ENCODE results near the gene SIRPA. TPM values are rescaled to one million over a fixed set of nuclear protein-coding genes. Genes with fewer than 3 reads are reported as not detected.

The SIRPA gene
- total RNA-seq, 1 donor from 2014 or later: 18.1 TPM

GRCh38 chr20:1867495-1868260, 27.5 kb upstream of the SIRPA start:
- intact Hi-C loops (cut with micrococcal nuclease): no loop called here
- DNase-seq: no peak
- ATAC-seq: no peak

DNA sequence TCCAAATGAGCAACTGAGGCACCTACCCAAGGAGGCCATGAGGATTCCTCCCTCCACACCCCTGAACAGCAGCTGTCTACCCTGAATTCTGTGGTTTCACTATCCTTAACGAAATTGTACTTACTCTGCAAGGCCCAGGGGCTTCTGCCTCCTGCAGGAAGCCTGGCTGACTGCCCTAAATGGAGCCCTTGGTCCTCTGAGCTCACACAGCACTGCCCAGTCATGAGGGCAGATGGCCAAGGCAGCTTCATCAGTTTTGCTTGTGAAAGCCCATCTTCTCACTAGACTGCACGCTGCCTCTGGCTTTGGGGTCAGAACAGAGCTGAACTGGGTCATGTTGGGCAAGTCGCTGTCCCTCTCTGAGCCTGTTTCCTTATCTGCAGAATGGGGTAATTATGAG, 26.4 kb upstream of the SIRPA start:
- intact Hi-C loops (cut with micrococcal nuclease): no loop called here
- ATAC-seq (no peak), DNase-seq (no peak)

DNA sequence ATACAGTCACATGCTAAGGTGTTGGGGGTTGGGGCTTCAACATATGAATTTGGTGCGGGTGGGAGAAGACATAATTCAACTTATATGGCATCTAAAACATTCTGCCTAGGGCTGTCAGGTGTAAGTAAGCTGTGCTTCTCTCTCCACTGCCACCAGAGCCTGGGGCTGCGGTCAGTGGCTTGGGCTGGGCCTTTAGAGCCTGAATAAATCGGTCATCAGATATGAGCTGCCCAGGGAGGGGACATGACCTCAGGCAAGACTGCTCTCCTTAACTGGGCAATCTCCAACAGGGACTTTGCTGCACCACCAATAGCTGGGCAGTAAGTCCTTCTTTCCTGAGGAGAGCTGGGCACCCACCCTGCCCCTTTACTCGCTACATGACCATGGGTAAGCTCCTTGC, 24.9 kb upstream of the SIRPA start:
- intact Hi-C loops (cut with micrococcal nuclease): no loop called here
- ATAC-seq (no peak), DNase-seq (no peak)

- intact Hi-C loops (cut with micrococcal nuclease): no loop called here
- DNase-seq: no peak
- no peak for ATAC-seq
These were observed 24.2 kb upstream of the SIRPA start for GRCh38 chr20:1870792-1871550.

- intact Hi-C loops (cut with micrococcal nuclease): no loop called here
- DNase-seq (no peak), ATAC-seq (no peak)
These were observed 23.3 kb upstream of the SIRPA start for GRCh38 chr20:1871807-1872458.

DNA sequence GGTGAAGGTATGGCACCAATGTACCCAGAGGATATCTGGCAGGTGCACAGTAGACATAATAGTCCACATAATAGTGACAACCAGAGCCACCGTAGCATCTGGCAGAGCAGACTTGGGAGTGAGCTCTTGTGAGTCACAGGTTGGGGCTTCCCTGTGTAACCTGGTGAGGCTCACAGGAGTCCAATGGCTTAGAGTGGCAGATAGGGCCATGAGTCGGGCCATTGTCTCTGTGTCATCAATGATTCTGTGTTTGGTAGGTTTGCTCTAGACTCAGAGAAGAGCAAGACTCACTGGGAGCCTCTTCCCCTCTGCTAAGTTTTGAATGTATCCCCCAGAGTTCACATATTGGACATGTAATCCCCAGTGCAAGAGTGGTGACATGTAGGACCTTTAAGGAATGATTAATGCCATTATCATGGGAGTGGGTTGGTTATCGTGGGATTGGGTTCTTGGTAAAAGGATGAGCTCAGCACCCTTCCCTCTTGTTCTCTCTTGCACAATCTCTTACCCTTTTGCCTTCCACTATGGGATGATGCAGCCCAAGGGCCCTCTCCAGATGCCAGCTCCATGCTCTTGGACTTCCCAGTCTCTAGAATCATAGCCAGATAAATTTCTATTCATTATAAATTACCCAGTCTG, 22.6 kb upstream of the SIRPA start:
- intact Hi-C loops (cut with micrococcal nuclease): no loop called here
- no peak for DNase-seq
- ATAC-seq: no peak

- ATAC-seq (peak; percentile 67), DNase-seq (peak; percentile 59)
- intact Hi-C loops (cut with micrococcal nuclease): no loop called here
These were observed 20.6 kb upstream of the SIRPA start for GRCh38 chr20:1874450-1875182.

DNA sequence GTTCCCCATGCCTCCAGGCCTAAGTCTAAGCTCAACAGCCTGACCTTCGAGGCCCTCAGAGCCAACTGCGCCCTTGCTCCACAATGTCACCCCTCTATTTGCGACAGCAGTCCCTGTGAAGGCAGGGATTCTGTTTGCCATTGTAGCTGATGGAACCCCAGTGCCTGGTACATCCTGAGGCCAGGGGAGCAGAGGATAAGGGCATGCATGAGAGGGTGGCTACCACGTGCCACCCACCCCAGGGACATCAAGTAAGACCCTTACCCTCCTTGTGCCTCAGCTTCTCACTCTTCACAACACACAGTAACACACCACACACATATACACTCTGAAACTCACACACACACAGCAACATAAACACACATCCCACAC, 20.0 kb upstream of the SIRPA start:
- no peak for ATAC-seq
- intact Hi-C loops (cut with micrococcal nuclease): no loop called here

DNA sequence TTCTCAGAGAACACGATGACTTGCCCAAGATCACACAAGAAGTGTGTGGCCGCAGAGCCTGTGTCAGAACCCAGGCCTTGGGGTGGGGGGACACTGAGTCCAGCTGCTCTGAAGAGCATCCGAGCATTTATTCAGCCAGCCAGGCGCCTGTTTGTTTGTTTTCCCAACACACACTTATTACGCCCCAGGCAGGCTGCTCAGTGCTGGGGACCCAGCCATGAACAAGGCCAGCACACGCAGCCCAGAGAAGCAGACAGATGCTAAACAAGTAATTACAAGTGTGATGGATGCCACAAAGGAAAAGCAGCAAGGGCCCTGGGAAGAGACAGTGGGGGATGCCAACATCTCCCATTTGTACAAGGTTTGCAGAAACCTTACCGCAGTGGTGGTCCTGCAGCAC, 19.4 kb upstream of the SIRPA start:
- ATAC-seq (no peak), DNase-seq (no peak)
- intact Hi-C loops (cut with micrococcal nuclease): no loop called here

More for the DNA sequence above, 20.0 kb upstream of the SIRPA start:
- no peak for DNase-seq

- no peak for ATAC-seq
- no peak for DNase-seq
- intact Hi-C loops (cut with micrococcal nuclease): no loop called here
These were observed 18.8 kb upstream of the SIRPA start for GRCh38 chr20:1876217-1876921.

DNA sequence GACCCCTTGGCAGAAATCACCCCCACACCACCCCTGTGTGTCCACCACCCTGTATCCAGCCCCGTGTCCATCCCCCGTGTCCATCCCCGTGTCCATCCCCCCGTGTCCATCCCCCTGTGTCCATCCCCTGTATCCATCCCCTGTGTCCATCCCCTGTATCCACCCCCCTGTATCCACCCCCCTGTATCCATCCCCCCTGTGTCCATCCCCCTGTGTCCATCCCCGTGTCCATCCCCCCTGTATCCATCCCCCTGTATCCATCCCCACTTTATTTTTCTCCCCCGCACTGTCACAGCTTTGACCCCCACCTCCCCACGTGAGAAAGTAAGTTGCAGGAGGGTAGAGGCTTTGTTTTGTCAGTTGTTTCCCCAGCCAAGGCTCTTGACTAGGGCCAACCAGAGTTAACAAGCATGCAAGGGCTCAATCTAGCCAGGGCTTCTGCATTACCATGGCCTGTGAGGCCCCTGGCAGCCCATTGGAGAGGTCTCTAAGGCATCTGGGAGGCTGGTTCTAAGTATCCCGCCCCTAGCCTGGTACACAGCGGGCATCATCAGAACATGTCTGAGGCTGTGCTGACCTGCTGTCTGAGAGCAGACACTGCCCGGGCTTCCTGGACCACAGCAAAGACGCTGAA, 18.1 kb upstream of the SIRPA start:
- DNase-seq (no peak), ATAC-seq (no peak)
- intact Hi-C loops (cut with micrococcal nuclease): no loop called here

GRCh38 chr20:1877609-1878200, 17.5 kb upstream of the SIRPA start:
- intact Hi-C loops (cut with micrococcal nuclease): no loop called here
- DNase-seq: no peak
- no peak for ATAC-seq

GRCh38 chr20:1879369-1879768, 15.8 kb upstream of the SIRPA start:
- ATAC-seq (no peak), DNase-seq (no peak)
- intact Hi-C loops (cut with micrococcal nuclease): no loop called here

DNA sequence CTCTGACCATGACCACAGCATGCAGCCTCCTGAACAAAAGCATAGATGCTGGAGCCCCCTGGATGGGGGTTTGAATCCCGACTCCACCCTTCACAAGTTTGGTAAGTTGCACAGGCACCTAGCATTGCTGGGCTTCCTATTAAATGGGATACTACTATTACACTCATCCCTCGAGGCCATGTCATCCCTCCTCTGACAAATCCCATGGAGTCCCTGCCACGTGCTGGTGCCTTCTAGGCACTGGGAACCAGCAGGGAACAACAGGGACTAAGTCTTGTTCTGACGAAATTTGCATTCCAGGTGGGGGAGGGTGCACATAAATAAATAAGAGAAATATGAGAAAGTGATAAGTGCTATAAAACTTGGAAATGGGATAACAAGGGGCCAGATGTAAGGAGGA, 15.3 kb upstream of the SIRPA start:
- intact Hi-C loops (cut with micrococcal nuclease): no loop called here
- ATAC-seq (no peak), DNase-seq (no peak)

DNA sequence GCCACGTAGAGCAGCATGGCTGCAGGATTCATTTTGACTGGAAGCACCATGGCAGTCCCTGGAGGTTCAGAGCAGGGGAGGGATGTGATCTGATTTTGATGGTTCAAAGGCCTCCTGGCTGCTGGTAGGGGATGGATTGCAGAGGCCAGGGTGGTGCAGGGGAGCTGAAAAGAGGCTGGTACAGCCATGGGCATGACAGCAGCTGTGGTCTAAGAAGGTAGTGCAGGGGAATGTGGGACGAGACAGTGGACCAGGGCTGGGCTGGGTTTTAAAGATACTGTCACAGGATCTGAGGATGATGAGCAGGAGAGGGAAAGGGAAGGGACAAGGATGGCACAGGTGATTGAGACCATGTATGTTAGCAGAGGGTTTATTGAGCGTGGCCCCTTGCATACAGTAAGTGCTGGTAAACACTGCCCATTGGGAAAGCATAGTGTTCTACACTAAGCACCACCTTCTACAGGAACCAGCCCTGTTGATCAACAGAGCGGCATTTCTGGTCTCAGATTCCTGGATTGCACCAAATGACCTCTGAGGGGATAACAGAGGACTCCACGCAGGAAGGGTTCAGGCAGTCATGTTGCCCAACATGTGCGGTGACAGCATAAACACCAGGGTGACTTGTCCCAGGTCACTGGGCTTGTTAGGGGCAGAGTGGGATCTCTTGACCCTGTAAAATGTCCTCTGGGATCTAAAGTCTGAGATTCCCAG, 14.5 kb upstream of the SIRPA start:
- intact Hi-C loops (cut with micrococcal nuclease): no loop called here
- no peak for DNase-seq
- no peak for ATAC-seq

- ATAC-seq (peak; percentile 86), DNase-seq (peak; percentile 64)
- intact Hi-C loops (cut with micrococcal nuclease): no loop called here
These were observed 13.9 kb upstream of the SIRPA start for GRCh38 chr20:1881240-1881835.

DNA sequence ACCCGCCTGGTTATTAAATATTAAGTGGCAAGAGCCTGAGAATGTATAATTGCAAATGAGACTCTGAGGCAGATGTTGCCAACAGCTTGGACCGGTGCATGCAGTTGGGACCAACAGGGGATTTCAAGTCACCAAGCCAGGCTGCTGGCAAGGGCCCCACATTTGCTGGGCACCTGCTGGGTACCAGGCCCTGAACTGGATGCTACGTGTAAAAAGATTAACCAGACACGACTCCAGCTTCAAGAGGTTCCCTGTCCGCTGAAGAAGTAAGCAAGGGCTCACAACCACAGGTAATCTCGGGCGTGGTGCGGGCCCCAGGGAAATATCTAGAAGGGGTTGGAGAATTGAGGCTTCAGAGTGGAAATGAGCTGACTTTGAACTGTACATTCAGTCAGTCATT, 13.2 kb upstream of the SIRPA start:
- ATAC-seq: no peak
- intact Hi-C loops (cut with micrococcal nuclease): no loop called here

More for the DNA sequence above, 13.2 kb upstream of the SIRPA start:
- no peak for DNase-seq

Measured in left ventricle myocardium superior (tissue), 1 donor.